GM12878 (cell line): ENCODE results near the gene KBTBD3. TPM values are rescaled to one million over a fixed set of nuclear protein-coding genes. Genes with fewer than 3 reads are reported as not detected.

ENCODE experiments used
- CUX1 ChIP-seq: IDR thresholded peaks from 2 replicates; pipeline ENCODE4 v1.6.1; 2012; ENCODE audit warnings: improper control_type of control experiment, low read depth, low read length; ENCODE audit not compliant: insufficient replicate concordance
- FOXK2 ChIP-seq: fragments of 450-650 bp; IDR thresholded peaks from 2 replicates; pipeline ENCODE4 v1.6.1; 2017; ENCODE audit warnings: mild to moderate bottlenecking, moderate library complexity
- RUNX3 ChIP-seq: IDR thresholded peaks from 2 replicates; pipeline ENCODE4 v1.6.1; 2012; ENCODE audit warnings: low read length, inconsistent platforms
- SKIL ChIP-seq: fragments of 450-650 bp; IDR thresholded peaks from 2 replicates; pipeline ENCODE4 v1.6.1; 2017; ENCODE audit warnings: mild to moderate bottlenecking, low read depth, inconsistent platforms; ENCODE audit not compliant: poor library complexity, severe bottlenecking
- ZNF24 ChIP-seq: fragments of 450-650 bp; IDR thresholded peaks from 2 replicates; pipeline ENCODE4 v1.6.1; 2017; ENCODE audit warnings: antibody characterized with exemption, mild to moderate bottlenecking
- ZNF274 ChIP-seq: IDR thresholded peaks from one replicate; pipeline ENCODE4 v1.8.0; 2011; ENCODE audit not compliant: insufficient read length, insufficient read depth
- polyA plus RNA-seq, 11 experiments: library from polyadenylated mRNA; depleted of rRNA in 4 of 11; unstranded in 6 of 11; stranded (reverse) in 5 of 11; fragments of >200 nt; fragmentation: Nextera tagmentation in 4 of 11; fragmentation: Illumina TruSeq in 1 of 11; extraction: Ambion mirVana in 4 of 11; extraction: Trizol in 1 of 11; gene quantifications; 1 replicate in 1 of 11; 2 replicates in 10 of 11; pipeline versions ENCODE4 v1.2.1 to v1.2.3, GENCODE V29; 2011 to 2016; ENCODE audit warnings: inconsistent platforms in 2 of 11, missing spikeins in 2 of 11, low read depth in 1 of 11
- total RNA-seq, 4 experiments: library from RNA; depleted of rRNA in 3 of 4; stranded (reverse); fragments of >200 nt in 3 of 4; fragmentation: Illumina TruSeq in 1 of 4; extraction: Trizol in 1 of 4; gene quantifications; 2 replicates each; pipeline versions ENCODE4 v1.2.1 to v1.2.3, GENCODE V29; 2013 to 2021

The KBTBD3 gene
- total and polyA plus RNA-seq, 10 of the 15 experiments (the other 5 are each of a cell fraction or from before 2014, with no cell fraction given), result 1.9 to 18.1 (median 8.4) TPM

GRCh38 chr11:106047631-106048030 is 29.5 kb downstream of the KBTBD3 start (continued):
- TF ChIP-seq CUX1 (no peak), SKIL (no peak), ZNF274 (no peak), RUNX3 (no peak), FOXK2 (no peak), ZNF24 (no peak)
